ENCODE measurements around the gene NELFCD. TPM values are rescaled to one million over a fixed set of nuclear protein-coding genes. Genes with fewer than 3 reads are reported as not detected.

Gene NELFCD
- total RNA-seq, 1 donor from 2014 or later, result 70.6 TPM

Other genes starting within 250 kb of the NELFCD start
- gene GNAS-AS1, start 130.4 kb upstream of the NELFCD start, total RNA-seq, result 2.4 TPM
- gene GNAS, start 128.5 kb upstream of the NELFCD start, total RNA-seq, result 940 TPM
- gene CTSZ, start 26.0 kb downstream of the NELFCD start, total RNA-seq, result 116 TPM
- not detected for gene TUBB1, start 38.2 kb downstream of the NELFCD start, total RNA-seq
- 77.7 TPM for gene ATP5F1E, start 51.1 kb downstream of the NELFCD start, total RNA-seq
- 62.1 TPM for gene PRELID3B, start 61.5 kb downstream of the NELFCD start, total RNA-seq
- gene ZNF831, start 182.6 kb downstream of the NELFCD start, total RNA-seq, result 1.4 TPM